ENCODE data around the gene QTRT2.

Gene QTRT2

GRCh38 chr3:114079761-114080160 is 23.2 kb downstream of the QTRT2 start:
- DNase-seq = no peak

GRCh38 chr3:114080201-114080600 is 23.7 kb downstream of the QTRT2 start:
- DNase-seq = no peak

- DNase-seq = no peak
These were observed 24.5 kb downstream of the QTRT2 start for GRCh38 chr3:114081037-114081436.

GRCh38 chr3:114083112-114083511 is 26.6 kb downstream of the QTRT2 start:
- DNase-seq = no peak

- DNase-seq = no peak
These were observed 29.8 kb downstream of the QTRT2 start for GRCh38 chr3:114086356-114086755.

- DNase-seq = no peak
These were observed 33.1 kb downstream of the QTRT2 start for GRCh38 chr3:114089675-114090074.

- no peak for DNase-seq
These were observed 35.8 kb downstream of the QTRT2 start for GRCh38 chr3:114092151-114093015.

- DNase-seq = no peak
These were observed 36.5 kb downstream of the QTRT2 start for GRCh38 chr3:114093016-114093380.

- no peak for DNase-seq
These were observed 37.1 kb downstream of the QTRT2 start for GRCh38 chr3:114093596-114093995.

- DNase-seq = no peak
These were observed 39.3 kb downstream of the QTRT2 start for GRCh38 chr3:114095796-114096195.

- no peak for DNase-seq
These were observed 44.6 kb downstream of the QTRT2 start for GRCh38 chr3:114101101-114101500.

- DNase-seq = no peak
These were observed 46.6 kb downstream of the QTRT2 start for GRCh38 chr3:114103181-114103580.

GRCh38 chr3:114103858-114104257 is 47.3 kb downstream of the QTRT2 start:
- no peak for DNase-seq

GRCh38 chr3:114104414-114104813 is 47.9 kb downstream of the QTRT2 start:
- DNase-seq = no peak

- no peak for DNase-seq
These were observed 51.6 kb downstream of the QTRT2 start for GRCh38 chr3:114108137-114108536.

GRCh38 chr3:114110439-114110838 is 53.9 kb downstream of the QTRT2 start:
- DNase-seq = no peak

GRCh38 chr3:114111060-114111770 is 54.7 kb downstream of the QTRT2 start:
- no peak for DNase-seq

GRCh38 chr3:114112696-114113095 is 56.2 kb downstream of the QTRT2 start:
- DNase-seq = no peak

- no peak for DNase-seq
These were observed 58.2 kb downstream of the QTRT2 start for GRCh38 chr3:114114719-114115118.

GRCh38 chr3:114115143-114115542 is 58.6 kb downstream of the QTRT2 start:
- no peak for DNase-seq

- DNase-seq = no peak
These were observed 63.2 kb downstream of the QTRT2 start for GRCh38 chr3:114119776-114120175.

GRCh38 chr3:114120211-114120610 is 63.7 kb downstream of the QTRT2 start:
- DNase-seq = no peak

GRCh38 chr3:114122027-114122709 is 65.6 kb downstream of the QTRT2 start:
- DNase-seq = no peak

GRCh38 chr3:114126461-114126860 is 69.9 kb downstream of the QTRT2 start:
- DNase-seq = no peak

Measured in T-helper 1 cell (primary cell).